ENCODE results near the gene PARP9. TPM values are rescaled to one million over a fixed set of nuclear protein-coding genes. Genes with fewer than 3 reads are reported as not detected.

Gene PARP9
- total and polyA plus RNA-seq, 12 donors: 20.8 to 70.5 (median 40.7) TPM

DNA sequence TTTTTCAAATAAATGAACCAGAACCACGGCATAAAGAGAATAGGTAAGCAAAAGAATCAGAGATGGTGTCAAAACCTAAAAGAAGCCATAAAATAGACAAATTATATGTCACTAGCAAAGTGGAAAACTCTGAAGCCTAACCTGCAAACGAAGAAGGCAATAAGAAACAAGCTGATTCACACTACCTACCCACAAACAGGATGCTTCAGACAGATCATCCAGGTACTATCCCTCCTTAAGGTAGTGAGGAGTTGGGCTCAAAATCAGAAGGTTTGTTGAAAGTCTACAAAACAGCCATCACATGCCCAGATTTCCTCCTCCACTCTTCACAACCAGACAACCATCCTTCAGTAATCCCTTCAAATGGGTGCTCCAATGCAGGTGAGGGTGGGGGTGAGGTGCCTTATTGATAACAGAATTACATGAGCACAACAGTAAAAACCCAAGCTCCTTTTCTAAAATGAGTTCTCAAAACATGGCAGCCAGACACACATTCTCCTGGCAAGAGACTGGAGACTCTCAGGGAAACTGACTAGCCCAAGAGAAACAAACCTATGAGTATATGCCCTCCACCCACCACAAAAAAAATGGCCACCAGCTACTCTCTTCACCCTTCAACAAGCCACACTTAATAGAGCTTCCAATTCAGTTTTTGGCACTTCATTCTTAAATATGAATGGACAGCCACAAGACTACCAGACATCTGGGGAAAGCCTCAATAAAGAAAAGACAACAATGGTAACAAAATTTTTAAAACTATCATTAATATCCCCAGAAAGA lies 55.8 kb downstream of the PARP9 start:
- Histone ChIP-seq H3K9me3 (replicated peaks in 1 of 3) (peaks cover 0 to 6% (median 0%) of the 10 kb centered on the region in 3 donors), H3K4me1 (replicated peaks in 1 of 2) (peaks cover 8 to 41% of the 10 kb centered on the region in 2 donors), H3K36me3 (replicated peaks in 1 of 2) (no peaks in the 10 kb centered on the region), H3K27me3 (no peaks in the 10 kb centered on the region), H3K4me3 (no peak overlapping the region), H3K27ac (peak overlapping the region; percentile 10 to 82 (median 69))
- intact Hi-C loops (cut with DNase I): no loop called here
- 85 to 92% (median 88%) methylated on average over 2 of the region's 2 CpGs for WGBS, 4 donors
- no peak for DNase-seq
- TF ChIP-seq, protein P1, sequence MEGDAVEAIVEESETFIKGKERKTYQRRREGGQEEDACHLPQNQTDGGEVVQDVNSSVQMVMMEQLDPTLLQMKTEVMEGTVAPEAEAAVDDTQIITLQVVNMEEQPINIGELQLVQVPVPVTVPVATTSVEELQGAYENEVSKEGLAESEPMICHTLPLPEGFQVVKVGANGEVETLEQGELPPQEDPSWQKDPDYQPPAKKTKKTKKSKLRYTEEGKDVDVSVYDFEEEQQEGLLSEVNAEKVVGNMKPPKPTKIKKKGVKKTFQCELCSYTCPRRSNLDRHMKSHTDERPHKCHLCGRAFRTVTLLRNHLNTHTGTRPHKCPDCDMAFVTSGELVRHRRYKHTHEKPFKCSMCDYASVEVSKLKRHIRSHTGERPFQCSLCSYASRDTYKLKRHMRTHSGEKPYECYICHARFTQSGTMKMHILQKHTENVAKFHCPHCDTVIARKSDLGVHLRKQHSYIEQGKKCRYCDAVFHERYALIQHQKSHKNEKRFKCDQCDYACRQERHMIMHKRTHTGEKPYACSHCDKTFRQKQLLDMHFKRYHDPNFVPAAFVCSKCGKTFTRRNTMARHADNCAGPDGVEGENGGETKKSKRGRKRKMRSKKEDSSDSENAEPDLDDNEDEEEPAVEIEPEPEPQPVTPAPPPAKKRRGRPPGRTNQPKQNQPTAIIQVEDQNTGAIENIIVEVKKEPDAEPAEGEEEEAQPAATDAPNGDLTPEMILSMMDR (IDR thresholded peaks at IDR 0.05): no peak
- no peak for TF ChIP-seq POLR2A (IDR thresholded peaks at IDR 0.05)

DNA sequence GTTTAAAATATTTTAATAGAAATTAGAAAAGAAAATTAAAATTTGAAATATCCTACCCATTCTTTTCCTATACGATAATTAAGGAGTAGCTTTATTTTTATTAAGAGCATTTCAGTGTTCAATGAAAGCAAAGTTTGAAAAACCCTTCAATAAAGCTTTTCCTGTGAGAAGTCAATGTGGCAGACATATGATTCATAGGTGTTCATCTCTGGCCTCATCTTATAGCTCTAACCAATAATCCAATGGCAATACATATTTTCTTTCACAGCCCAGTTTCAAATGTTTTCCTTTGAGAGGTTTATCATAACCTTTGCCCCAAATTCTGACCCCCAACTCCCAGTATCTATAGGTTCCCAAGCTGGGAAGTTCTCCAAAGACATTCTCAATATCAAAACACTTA lies 57.6 kb downstream of the PARP9 start:
- DNase-seq: no peak
- H3K4me1 ChIP-seq (replicated peaks in 1 of 2): peaks cover 7 to 36% of the 10 kb centered on the region in 2 donors
- TF ChIP-seq POLR2A (IDR thresholded peaks at IDR 0.05): no peak
- TF ChIP-seq, protein P1 (IDR thresholded peaks at IDR 0.05): no peak
- intact Hi-C loops (cut with DNase I): no loop called here
- H3K36me3 ChIP-seq (replicated peaks in 1 of 2): no peaks in the 10 kb centered on the region
- 87 to 96% (median 93%) methylated on average over 1 of the region's 1 CpG for WGBS, 4 donors
- H3K4me3 ChIP-seq: no peak overlapping the region
- no peaks in the 10 kb centered on the region for H3K27me3 ChIP-seq
- peaks cover 0 to 6% (median 0%) of the 10 kb centered on the region in 3 donors for H3K9me3 ChIP-seq (replicated peaks in 1 of 3)
- no peak overlapping the region for H3K27ac ChIP-seq

DNA sequence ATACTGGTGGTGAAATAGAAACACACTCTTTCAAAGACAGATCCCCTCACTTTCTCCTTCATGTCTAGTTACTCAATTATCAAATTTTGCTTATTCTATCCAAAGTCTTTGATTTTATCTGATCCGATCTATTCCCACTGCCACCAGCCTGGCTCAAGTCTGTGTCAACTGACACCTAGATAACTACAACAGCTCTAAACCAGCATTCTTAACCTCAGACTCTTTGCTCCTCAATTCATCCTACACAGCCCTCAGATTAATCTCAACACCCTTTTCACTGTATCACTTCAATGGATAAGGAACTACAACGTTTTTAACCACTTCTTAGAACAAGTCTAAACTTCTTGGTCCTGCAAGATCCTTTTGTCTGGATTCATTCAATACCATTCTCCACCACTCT lies 58.4 kb downstream of the PARP9 start:
- no peaks in the 10 kb centered on the region for H3K27me3 ChIP-seq
- no peak overlapping the region for H3K4me3 ChIP-seq
- H3K36me3 ChIP-seq (replicated peaks in 1 of 2): no peaks in the 10 kb centered on the region
- intact Hi-C loops (cut with DNase I): no loop called here
- no peak for DNase-seq
- 49 to 56% (median 53%) methylated on average over 2 of the region's 2 CpGs for WGBS, 4 donors
- peaks cover 0 to 6% (median 0%) of the 10 kb centered on the region in 3 donors for H3K9me3 ChIP-seq (replicated peaks in 1 of 3)
- H3K27ac ChIP-seq: no peak overlapping the region
- H3K4me1 ChIP-seq (replicated peaks in 1 of 2): peaks cover 3 to 31% of the 10 kb centered on the region in 2 donors
- TF ChIP-seq POLR2A (IDR thresholded peaks at IDR 0.05): no peak
- TF ChIP-seq, protein P1 (IDR thresholded peaks at IDR 0.05): no peak

DNA sequence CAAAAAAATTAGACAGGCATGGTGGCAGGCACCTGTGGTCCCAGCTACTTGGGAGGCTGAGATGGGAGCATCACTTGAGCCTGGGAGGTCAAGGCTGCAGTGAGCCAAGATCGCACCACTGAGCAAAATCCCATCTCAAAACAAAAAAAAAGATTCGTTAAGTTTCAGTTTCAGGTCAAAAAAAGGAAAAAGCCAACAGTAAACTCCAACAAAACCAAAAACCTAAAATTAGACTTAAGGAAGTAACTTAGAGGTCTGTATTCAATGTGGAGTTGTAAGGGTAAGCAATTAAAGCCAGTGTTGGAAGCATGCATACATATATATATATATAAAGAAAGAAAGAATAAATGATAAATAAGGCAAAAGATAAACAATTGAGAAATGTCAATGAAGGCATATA lies 61.2 kb downstream of the PARP9 start:
- no peak for DNase-seq
- Histone ChIP-seq H3K36me3 (replicated peaks in 1 of 2) (no peaks in the 10 kb centered on the region), H3K9me3 (replicated peaks in 1 of 3) (no peaks in the 10 kb centered on the region), H3K27me3 (no peaks in the 10 kb centered on the region), H3K4me3 (no peak overlapping the region), H3K27ac (no peak overlapping the region), H3K4me1 (replicated peaks in 1 of 2) (peaks cover 0 to 20% of the 10 kb centered on the region in 2 donors)
- WGBS, 4 donors: 56 to 77% (median 67%) methylated on average over 2 of the region's 2 CpGs
- TF ChIP-seq, protein P1 (IDR thresholded peaks at IDR 0.05): no peak
- no peak for TF ChIP-seq POLR2A (IDR thresholded peaks at IDR 0.05)
- intact Hi-C loops (cut with DNase I): no loop called here
